Effector memory CD4-positive, alpha-beta T cell (primary cell): Measurements from ENCODE around the gene RAB34.
A peak's percentile ranks its signal among the peaks of the same experiment; 100 is the strongest.
"Not testable (repeated sequence)": the region's sequence is repeated elsewhere in the genome, so short reads cannot be mapped to it uniquely, and the experiment has no call there.

ENCODE experiments used
- DNase-seq, 3 donors: peaks; one replicate each; pipeline ENCODE4 v3.0.0-alpha.2; 2020
- H3K27ac ChIP-seq: 2 replicates; pipeline ENCODE4 v1.7.0; 2013; ENCODE audit warnings: mild to moderate bottlenecking, low read length, moderate library complexity; ENCODE audit not compliant: insufficient read depth, poor library complexity, severe bottlenecking
- H3K27me3 ChIP-seq: replicated peaks from 2 replicates; pipeline ENCODE4 v1.7.0; 2013; ENCODE audit warnings: mild to moderate bottlenecking, low read length; ENCODE audit not compliant: insufficient read depth, control insufficient read depth, poor library complexity, severe bottlenecking
- H3K36me3 ChIP-seq: 2 replicates; pipeline ENCODE4 v1.7.0; 2013; ENCODE audit warnings: mild to moderate bottlenecking, low read length, moderate library complexity; ENCODE audit not compliant: control insufficient read depth, insufficient read depth
- H3K4me1 ChIP-seq: 2 replicates; pipeline ENCODE4 v1.7.0; 2013; ENCODE audit warnings: low read length, mild to moderate bottlenecking; ENCODE audit not compliant: control insufficient read depth, insufficient read depth, poor library complexity, severe bottlenecking
- H3K4me3 ChIP-seq: 2 replicates; pipeline ENCODE4 v1.7.0; 2013; ENCODE audit warnings: low read length, low read depth, mild to moderate bottlenecking; ENCODE audit not compliant: insufficient read depth, poor library complexity, severe bottlenecking
- H3K9me3 ChIP-seq: 2 replicates; pipeline ENCODE4 v1.7.0; 2013; ENCODE audit warnings: mild to moderate bottlenecking, low read length, moderate library complexity; ENCODE audit not compliant: control insufficient read depth

RAB34 gene

GRCh38 chr17:28726627-28727491 lies 9.2 kb upstream of the RAB34 start:
- peak overlapping the region; percentile 64 for H3K4me3 ChIP-seq
- H3K36me3 ChIP-seq, result peaks cover 29% of the 10 kb centered on the region
- peaks cover 35% of the 10 kb centered on the region for H3K4me1 ChIP-seq
- H3K27me3 ChIP-seq, result no peaks in the 10 kb centered on the region
- H3K27ac ChIP-seq, result peak overlapping the region; percentile 100
- H3K9me3 ChIP-seq, result no peaks in the 10 kb centered on the region
- peak; percentile 81 to 86 (median 82) for DNase-seq

GRCh38 chr17:28726226-28726626 lies 8.6 kb upstream of the RAB34 start, which contains the start of gene TLCD1:
TLCD1 (minus strand) TSS chr17:28726233; CDS start chr17:28726097, 136 bp downstream.
- Histone ChIP-seq H3K4me1 (peaks cover 41% of the 10 kb centered on the region), H3K27me3 (no peaks in the 10 kb centered on the region)
- peak in 2 of 3 donors; percentile 57 to 62 for DNase-seq

GRCh38 chr17:28725660-28726225 lies 8.1 kb upstream of the RAB34 start:
- Histone ChIP-seq H3K4me1 (peaks cover 46% of the 10 kb centered on the region), H3K27me3 (no peaks in the 10 kb centered on the region), H3K4me3 (peak overlapping the region; percentile 51), H3K27ac (peak overlapping the region; percentile 60), H3K36me3 (peaks cover 29% of the 10 kb centered on the region), H3K9me3 (no peaks in the 10 kb centered on the region)
- DNase-seq, result no peak

More at GRCh38 chr17:28726226-28726626, 8.6 kb upstream of the RAB34 start, which contains the start of gene TLCD1:
- H3K4me3 ChIP-seq, result peak within 1 kb of the TSS; percentile 64
- no peaks in the 10 kb centered on the region for H3K9me3 ChIP-seq
- peaks cover 29% of the 10 kb centered on the region for H3K36me3 ChIP-seq
- H3K27ac ChIP-seq, result peak within 1 kb of the TSS; percentile 100

- H3K4me1 ChIP-seq, result peaks cover 51% of the 10 kb centered on the region
- no peak for DNase-seq
- peak overlapping the region; percentile 60 for H3K27ac ChIP-seq
- peak overlapping the region; percentile 51 for H3K4me3 ChIP-seq
- peaks cover 29% of the 10 kb centered on the region for H3K36me3 ChIP-seq
- no peaks in the 10 kb centered on the region for H3K9me3 ChIP-seq
- no peaks in the 10 kb centered on the region for H3K27me3 ChIP-seq
These were observed 7.5 kb upstream of the RAB34 start for GRCh38 chr17:28725166-28725659.

DNA sequence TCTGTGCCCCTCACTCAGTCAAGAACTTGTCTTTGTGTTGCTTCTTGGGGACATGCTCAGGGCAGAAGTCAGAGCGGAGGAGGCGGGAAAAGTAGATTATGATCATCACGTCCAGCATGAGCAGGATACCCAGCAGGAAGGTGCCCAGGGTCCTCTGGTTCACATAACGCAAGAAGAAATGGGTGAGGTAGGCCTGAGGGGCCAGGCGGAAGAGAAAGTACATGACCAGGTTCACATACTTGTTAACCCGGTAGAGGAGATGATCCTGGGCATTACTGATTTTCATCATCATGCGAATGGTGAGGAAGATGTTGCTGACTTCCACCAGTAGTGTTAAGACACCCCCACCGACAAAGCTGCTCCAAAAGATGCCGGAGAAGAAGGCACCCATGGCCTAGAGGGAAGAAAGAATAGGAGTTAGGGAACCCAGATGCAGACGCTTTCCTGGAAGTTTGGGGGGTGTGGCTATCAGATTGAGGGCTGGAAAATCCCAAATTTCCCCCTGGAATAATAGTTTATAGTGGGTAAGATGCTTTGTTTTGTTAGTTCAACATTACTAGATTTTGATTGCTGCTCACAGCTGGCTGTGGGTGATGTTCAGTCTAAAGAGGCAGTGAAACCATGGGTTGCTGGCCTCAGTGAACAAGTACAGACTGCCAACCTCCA lies 7.0 kb upstream of the RAB34 start:
- Histone ChIP-seq H3K36me3 (peaks cover 29% of the 10 kb centered on the region), H3K4me1 (peaks cover 54% of the 10 kb centered on the region), H3K27ac (peak overlapping the region; percentile 60), H3K9me3 (no peaks in the 10 kb centered on the region), H3K4me3 (no peak overlapping the region), H3K27me3 (no peaks in the 10 kb centered on the region)
- no peak for DNase-seq

DNA sequence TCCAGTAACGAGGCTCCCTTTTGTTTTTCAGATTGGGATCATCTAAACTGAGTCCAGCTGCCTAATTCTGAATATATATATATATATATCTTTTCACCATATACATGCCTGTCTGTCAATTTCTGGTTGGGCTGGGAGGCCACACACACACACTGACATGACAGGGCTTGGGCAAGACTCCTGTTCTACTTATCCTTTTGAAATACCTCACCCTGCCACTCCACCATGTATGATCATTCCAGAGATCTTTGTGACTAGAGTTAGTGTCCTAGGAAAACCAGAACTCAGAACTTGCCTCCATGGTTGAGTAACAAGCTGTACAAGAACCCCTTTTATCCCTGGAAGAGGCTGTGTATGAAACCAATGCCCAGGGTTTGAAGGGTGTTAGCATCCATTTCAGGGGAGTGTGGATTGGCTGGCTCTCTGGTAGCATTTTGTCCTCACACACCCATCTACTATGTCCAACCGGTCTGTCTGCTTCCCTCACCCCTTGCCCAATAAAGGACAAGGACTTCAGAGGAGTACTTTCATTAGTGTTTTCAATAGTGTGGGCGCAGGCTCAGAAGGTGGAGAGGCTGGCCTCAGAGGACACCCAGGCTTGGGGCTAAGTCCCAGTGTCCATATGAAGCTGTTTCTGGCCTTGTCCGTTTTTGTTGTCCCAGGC lies 6.3 kb upstream of the RAB34 start:
- peaks cover 57% of the 10 kb centered on the region for H3K4me1 ChIP-seq

GRCh38 chr17:28723159-28723835 lies 5.6 kb upstream of the RAB34 start:
- no peaks in the 10 kb centered on the region for H3K27me3 ChIP-seq
- DNase-seq, result no peak
- peaks cover 54% of the 10 kb centered on the region for H3K4me1 ChIP-seq
- H3K4me3 ChIP-seq, result no peak overlapping the region
- no peaks in the 10 kb centered on the region for H3K9me3 ChIP-seq
- H3K36me3 ChIP-seq, result peaks cover 29% of the 10 kb centered on the region
- H3K27ac ChIP-seq, result peak overlapping the region; percentile 5

More for the DNA sequence above, 6.3 kb upstream of the RAB34 start:
- not testable (repeated sequence) for H3K27me3 ChIP-seq, DNase-seq, H3K4me3 ChIP-seq, H3K27ac ChIP-seq, H3K9me3 ChIP-seq
- H3K36me3 ChIP-seq, result peaks cover 29% of the 10 kb centered on the region

GRCh38 chr17:28722417-28723158 lies 4.9 kb upstream of the RAB34 start:
- peaks cover 48% of the 10 kb centered on the region for H3K4me1 ChIP-seq
- H3K9me3 ChIP-seq, result no peaks in the 10 kb centered on the region
- H3K27ac ChIP-seq, result peak overlapping the region; percentile 5
- no peak overlapping the region for H3K4me3 ChIP-seq
- H3K36me3 ChIP-seq, result peaks cover 29% of the 10 kb centered on the region
- no peak for DNase-seq
- H3K27me3 ChIP-seq, result no peaks in the 10 kb centered on the region

- not testable (repeated sequence) for DNase-seq, H3K27me3 ChIP-seq, H3K9me3 ChIP-seq
- Histone ChIP-seq H3K4me1 (peaks cover 38% of the 10 kb centered on the region), H3K4me3 (peak overlapping the region; percentile 81), H3K27ac (peak overlapping the region; percentile 89), H3K36me3 (peaks cover 29% of the 10 kb centered on the region)
These were observed 3.3 kb upstream of the RAB34 start for GRCh38 chr17:28720997-28721329.
